Hepatocyte (in vitro differentiated cells): ENCODE measurements around the gene EGF. TPM values are rescaled to one million over a fixed set of nuclear protein-coding genes. Genes with fewer than 3 reads are reported as not detected.
"Not testable (repeated sequence)": the region's sequence is repeated elsewhere in the genome, so short reads cannot be mapped to it uniquely, and the experiment has no call there.

ENCODE experiments used
- DNase-seq: peaks from one replicate; pipeline ENCODE4 v3.0.0-alpha.2; 2016; ENCODE audit warnings: low spot score
- H2AFZ ChIP-seq: fragments of 200-600 bp; sonication (generic); 2 replicates; pipeline ENCODE4 v1.6.0; 2016; ENCODE audit warnings: antibody characterized with exemption, mild to moderate bottlenecking
- H3K27ac ChIP-seq: fragments of 200-600 bp; sonication (generic); 2 replicates; pipeline ENCODE4 v1.5.1; 2016; ENCODE audit warnings: mild to moderate bottlenecking
- H3K27me3 ChIP-seq: fragments of 200-600 bp; sonication (generic); 2 replicates; pipeline ENCODE4 v1.6.1; 2016
- H3K36me3 ChIP-seq: fragments of 200-600 bp; sonication (generic); replicated peaks from 2 replicates; pipeline ENCODE4 v1.5.1; 2016; ENCODE audit warnings: low read depth; ENCODE audit not compliant: insufficient read depth
- H3K4me1 ChIP-seq: fragments of 200-600 bp; sonication (generic); 2 replicates; pipeline ENCODE4 v1.5.1; 2016; ENCODE audit warnings: mild to moderate bottlenecking, moderate library complexity; ENCODE audit not compliant: insufficient read depth
- H3K4me2 ChIP-seq: fragments of 200-600 bp; sonication (generic); 2 replicates; pipeline ENCODE4 v1.6.0; 2016
- H3K4me3 ChIP-seq: fragments of 200-600 bp; sonication (generic); 2 replicates; pipeline ENCODE4 v1.5.1; 2016; ENCODE audit warnings: mild to moderate bottlenecking
- H3K79me2 ChIP-seq: fragments of 200-600 bp; sonication (generic); 2 replicates; pipeline ENCODE4 v1.6.0; 2017; ENCODE audit warnings: mild to moderate bottlenecking
- H3K9me2 ChIP-seq: fragments of 200-600 bp; sonication (generic); replicated peaks from 2 replicates; pipeline ENCODE4 v1.6.0; 2017; ENCODE audit warnings: mild to moderate bottlenecking; ENCODE audit not compliant: insufficient read depth
- H3K9me3 ChIP-seq: fragments of 200-600 bp; sonication (generic); 2 replicates; pipeline ENCODE4 v1.5.1; 2016; ENCODE audit warnings: low read depth, mild to moderate bottlenecking
- H4K20me1 ChIP-seq: fragments of 200-600 bp; sonication (generic); 2 replicates; pipeline ENCODE4 v1.6.0; 2016; ENCODE audit warnings: mild to moderate bottlenecking; ENCODE audit not compliant: insufficient read depth, poor library complexity, severe bottlenecking
- CTCF ChIP-seq: fragments of 200-600 bp; sonication (generic); IDR thresholded peaks from 2 replicates; pipeline ENCODE4 v1.5.1; 2016; ENCODE audit warnings: antibody characterized with exemption, mild to moderate bottlenecking; ENCODE audit not compliant: poor library complexity
- EZH2 ChIP-seq: fragments of 200-600 bp; sonication (generic); IDR thresholded peaks from 2 replicates; pipeline ENCODE4 v1.6.1; 2016; ENCODE audit warnings: antibody characterized with exemption, mild to moderate bottlenecking, borderline replicate concordance
- EZH2phosphoT487 ChIP-seq: fragments of 200-600 bp; sonication (generic); IDR thresholded peaks from one replicate; pipeline ENCODE4 v1.6.1; 2018; ENCODE audit warnings: antibody characterized with exemption, mild to moderate bottlenecking, low read depth, moderate library complexity; ENCODE audit not compliant: unreplicated experiment, severe bottlenecking
- WGBS: methylation state at CpG from one replicate; pipeline ENCODE4 v1.1.6; 2016; ENCODE audit warnings: low lambda C conversion rate; ENCODE audit errors: missing lambda C conversion rate; 5-methylcytosine and 5-hydroxymethylcytosine counted together
- polyA plus RNA-seq: library from polyadenylated mRNA; unstranded; fragments of >200 nt; fragmentation: Nextera tagmentation; extraction: Ambion mirVana; gene quantifications from 2 replicates; pipeline ENCODE4 v1.2.1, GENCODE V29; 2016
- total RNA-seq: library from RNA; depleted of rRNA; stranded (reverse); fragments of >200 nt; gene quantifications from 2 replicates; pipeline ENCODE4 v1.2.3, GENCODE V29; 2014

EGF gene
- total and polyA plus RNA-seq, 2 experiments from 2014 or later: 5.0 to 18.0 TPM

GRCh38 chr4:109931318-109931717 lies 18.6 kb downstream of the EGF start:
- H3K27ac ChIP-seq: no peak overlapping the region
- TF ChIP-seq EZH2 (no peak), CTCF (no peak), EZH2phosphoT487 (no peak)
- 90% methylated on average over 4 of the region's 4 CpGs for WGBS
- no peaks in the 10 kb centered on the region for H3K9me3 ChIP-seq
- no peaks in the 10 kb centered on the region for H3K79me2 ChIP-seq
- H3K27me3 ChIP-seq: no peaks in the 10 kb centered on the region
- DNase-seq: no peak
- H3K4me1 ChIP-seq: no peaks in the 10 kb centered on the region
- no peak overlapping the region for H3K4me3 ChIP-seq
- H3K9me2 ChIP-seq: no peaks in the 10 kb centered on the region
- H2AFZ ChIP-seq: no peak overlapping the region
- H3K36me3 ChIP-seq: no peaks in the 10 kb centered on the region
- no peak overlapping the region for H3K4me2 ChIP-seq
- no peaks in the 10 kb centered on the region for H4K20me1 ChIP-seq

- H2AFZ ChIP-seq, DNase-seq, H3K4me3 ChIP-seq, H3K9me3 ChIP-seq, H3K36me3 ChIP-seq, H4K20me1 ChIP-seq, H3K9me2 ChIP-seq, H3K4me2 ChIP-seq, H3K79me2 ChIP-seq, H3K27me3 ChIP-seq, H3K27ac ChIP-seq, H3K4me1 ChIP-seq: not testable (repeated sequence)
- WGBS: 98% methylated on average over 3 of the region's 3 CpGs
These were observed 24.7 kb downstream of the EGF start for GRCh38 chr4:109937352-109937751.

- Histone ChIP-seq H3K27ac (no peak overlapping the region), H4K20me1 (no peaks in the 10 kb centered on the region), H3K9me2 (no peaks in the 10 kb centered on the region), H3K9me3 (no peaks in the 10 kb centered on the region), H3K4me2 (no peak overlapping the region), H2AFZ (no peak overlapping the region), H3K36me3 (no peaks in the 10 kb centered on the region), H3K27me3 (no peaks in the 10 kb centered on the region), H3K4me1 (no peaks in the 10 kb centered on the region), H3K79me2 (no peaks in the 10 kb centered on the region), H3K4me3 (no peak overlapping the region)
- 94% methylated on average over 7 of the region's 7 CpGs for WGBS
- no peak for TF ChIP-seq EZH2
- TF ChIP-seq CTCF: no peak
- no peak for TF ChIP-seq EZH2phosphoT487
- no peak for DNase-seq
These were observed 26.5 kb downstream of the EGF start for GRCh38 chr4:109939190-109939589.

- Histone ChIP-seq H3K27me3 (no peaks in the 10 kb centered on the region), H2AFZ (no peak overlapping the region), H3K4me2 (no peak overlapping the region), H3K36me3 (no peaks in the 10 kb centered on the region), H3K4me1 (no peaks in the 10 kb centered on the region), H4K20me1 (no peaks in the 10 kb centered on the region), H3K79me2 (no peaks in the 10 kb centered on the region), H3K4me3 (no peak overlapping the region), H3K9me2 (no peaks in the 10 kb centered on the region), H3K27ac (no peak overlapping the region), H3K9me3 (no peaks in the 10 kb centered on the region)
- no peak for TF ChIP-seq EZH2
- no peak for TF ChIP-seq EZH2phosphoT487
- TF ChIP-seq CTCF: no peak
- DNase-seq: no peak
- WGBS: 84% methylated on average over 4 of the region's 4 CpGs
These were observed 29.7 kb downstream of the EGF start for GRCh38 chr4:109942292-109942926.
